A673 (cell line): ENCODE measurements around the gene RFX2. TPM values are rescaled to one million over a fixed set of nuclear protein-coding genes. Genes with fewer than 3 reads are reported as not detected.

Experiments
- BruUV-seq: library from RNA; stranded (reverse); fragments of 400-500 nt; replicated peaks from 2 replicates; lab custom pipeline; 2021; lab: Mats Ljungman, UMichigan
- CTCF ChIA-PET: fragments of 300-600 bp; sonication (Branson Sonifier 250); formaldehyde crosslinking; loops from one replicate; lab custom pipeline; 2022; ENCODE audit warnings: antibody characterized with exemption; lab: Charles Lee
- POLR2A ChIA-PET: fragments of 300-600 bp; sonication (Branson Sonifier 250); formaldehyde crosslinking; loops from one replicate; lab custom pipeline; 2022; ENCODE audit warnings: antibody characterized with exemption; ENCODE audit not compliant: low non-redundant PET; lab: Charles Lee
- DNase-seq: peaks from one replicate; pipeline ENCODE4 v3.0.0-alpha.2; 2015; ENCODE audit warnings: low spot score
- H3K27ac ChIP-seq: fragments of 200-600 bp; sonication (generic); 2 replicates; pipeline ENCODE4 v1.5.1; 2016; ENCODE audit warnings: mixed run types, low read depth, mild to moderate bottlenecking, mixed read lengths, antibody characterized with exemption, low read length; ENCODE audit not compliant: poor library complexity, severe bottlenecking
- H3K27me3 ChIP-seq: fragments of 200-600 bp; sonication (generic); replicated peaks from 2 replicates; pipeline ENCODE4 v1.6.1; 2017; ENCODE audit warnings: mixed run types, low read depth, mild to moderate bottlenecking, mixed read lengths, antibody characterized with exemption, low read length; ENCODE audit not compliant: insufficient read depth, poor library complexity
- H3K36me3 ChIP-seq: fragments of 200-600 bp; sonication (generic); 2 replicates; pipeline ENCODE4 v1.6.1; 2016; ENCODE audit warnings: mixed run types, mild to moderate bottlenecking, mixed read lengths, antibody characterized with exemption, low read length; ENCODE audit not compliant: insufficient read depth, poor library complexity, severe bottlenecking
- H3K4me1 ChIP-seq: fragments of 200-600 bp; sonication (generic); 2 replicates; pipeline ENCODE4 v1.6.1; 2017; ENCODE audit warnings: mixed run types, mild to moderate bottlenecking, mixed read lengths, antibody characterized with exemption, low read length; ENCODE audit not compliant: insufficient read depth, poor library complexity, severe bottlenecking
- H3K4me3 ChIP-seq: fragments of 200-600 bp; sonication (generic); 2 replicates; pipeline ENCODE4 v1.5.1; 2016; ENCODE audit warnings: low read depth, mixed run types, mild to moderate bottlenecking, mixed read lengths, low read length; ENCODE audit not compliant: poor library complexity, severe bottlenecking
- H3K9me3 ChIP-seq: fragments of 200-600 bp; sonication (generic); 2 replicates; pipeline ENCODE4 v1.6.1; 2016; ENCODE audit warnings: mixed run types, low read depth, mild to moderate bottlenecking, mixed read lengths, antibody characterized with exemption, low read length; ENCODE audit not compliant: poor library complexity, severe bottlenecking
- EZH2 ChIP-seq: fragments of 200-600 bp; sonication (generic); IDR thresholded peaks from 2 replicates; pipeline ENCODE4 v1.6.1; 2017; ENCODE audit warnings: borderline replicate concordance, low read depth, mild to moderate bottlenecking, mixed read lengths, antibody characterized with exemption, low read length; ENCODE audit not compliant: poor library complexity, severe bottlenecking
- intact Hi-C: fragments of 100-400 bp; cut with micrococcal nuclease; formaldehyde crosslinking; loops from one replicate; pipeline ENCODE4 v1.10.0; 2022; ENCODE audit not compliant: unreplicated experiment
- total RNA-seq: library from RNA; stranded (reverse); gene quantifications from 2 replicates; pipeline ENCODE4 v1.2.3, GENCODE V29; 2021
- TF ChIP-seq, protein P1 (sequence below): fragments of 300-800, 200-600 bp; sonication (generic); conservative IDR thresholded peaks from 2 replicates; pipeline ENCODE4 v1.5.1; 2017; ENCODE audit warnings: low read depth, mild to moderate bottlenecking, antibody characterized with exemption, low read length, moderate library complexity, mixed read lengths

RFX2 gene
- total RNA-seq, 1 experiment from 2014 or later: 11.7 TPM

- intact Hi-C loops: no loop called here
- POLR2A ChIA-PET: no interaction called here
- TF ChIP-seq, protein P1, sequence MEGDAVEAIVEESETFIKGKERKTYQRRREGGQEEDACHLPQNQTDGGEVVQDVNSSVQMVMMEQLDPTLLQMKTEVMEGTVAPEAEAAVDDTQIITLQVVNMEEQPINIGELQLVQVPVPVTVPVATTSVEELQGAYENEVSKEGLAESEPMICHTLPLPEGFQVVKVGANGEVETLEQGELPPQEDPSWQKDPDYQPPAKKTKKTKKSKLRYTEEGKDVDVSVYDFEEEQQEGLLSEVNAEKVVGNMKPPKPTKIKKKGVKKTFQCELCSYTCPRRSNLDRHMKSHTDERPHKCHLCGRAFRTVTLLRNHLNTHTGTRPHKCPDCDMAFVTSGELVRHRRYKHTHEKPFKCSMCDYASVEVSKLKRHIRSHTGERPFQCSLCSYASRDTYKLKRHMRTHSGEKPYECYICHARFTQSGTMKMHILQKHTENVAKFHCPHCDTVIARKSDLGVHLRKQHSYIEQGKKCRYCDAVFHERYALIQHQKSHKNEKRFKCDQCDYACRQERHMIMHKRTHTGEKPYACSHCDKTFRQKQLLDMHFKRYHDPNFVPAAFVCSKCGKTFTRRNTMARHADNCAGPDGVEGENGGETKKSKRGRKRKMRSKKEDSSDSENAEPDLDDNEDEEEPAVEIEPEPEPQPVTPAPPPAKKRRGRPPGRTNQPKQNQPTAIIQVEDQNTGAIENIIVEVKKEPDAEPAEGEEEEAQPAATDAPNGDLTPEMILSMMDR: no peak
- no peak for TF ChIP-seq EZH2
- H3K27ac ChIP-seq: no peak overlapping the region
- no peaks in the 10 kb centered on the region for H3K9me3 ChIP-seq
- H3K36me3 ChIP-seq: no peaks in the 10 kb centered on the region
- no peaks in the 10 kb centered on the region for H3K27me3 ChIP-seq
- peaks cover 12% of the 10 kb centered on the region for H3K4me1 ChIP-seq
- no peak overlapping the region for H3K4me3 ChIP-seq
- CTCF ChIA-PET: no interaction called here
- BruUV-seq: no TSS peak
- no peak for DNase-seq
These were observed 11.3 kb downstream of the RFX2 start for GRCh38 chr19:6099033-6099432.

DNA sequence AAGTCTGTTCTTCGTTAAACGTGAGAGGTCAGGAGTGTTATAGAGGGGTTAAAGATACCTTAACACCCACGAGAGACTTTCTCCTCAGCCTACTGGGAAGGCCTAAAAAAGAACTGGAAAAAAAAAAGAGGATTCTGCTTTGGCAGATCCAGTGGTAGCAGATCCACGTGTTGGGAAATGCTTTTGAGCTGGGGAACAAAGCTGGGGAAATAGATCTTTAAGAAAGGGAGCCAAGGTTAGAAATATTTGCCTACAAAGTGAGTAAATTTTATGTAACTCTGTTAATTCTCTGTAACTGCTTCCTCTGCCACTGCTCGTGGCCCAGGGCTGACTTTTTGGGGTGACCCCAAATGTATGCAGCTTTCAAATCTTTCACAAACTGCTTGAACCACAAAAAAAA is 11.7 kb downstream of the RFX2 start:
- ChIA-PET POLR2A (no interaction called here), CTCF (no interaction called here)
- intact Hi-C loops: no loop called here
- BruUV-seq: no TSS peak
- Histone ChIP-seq H3K27ac (no peak overlapping the region), H3K27me3 (no peaks in the 10 kb centered on the region), H3K4me3 (no peak overlapping the region), H3K9me3 (no peaks in the 10 kb centered on the region), H3K36me3 (no peaks in the 10 kb centered on the region), H3K4me1 (peaks cover 12% of the 10 kb centered on the region)
- no peak for DNase-seq
- no peak for TF ChIP-seq EZH2
- TF ChIP-seq, protein P1: no peak

DNA sequence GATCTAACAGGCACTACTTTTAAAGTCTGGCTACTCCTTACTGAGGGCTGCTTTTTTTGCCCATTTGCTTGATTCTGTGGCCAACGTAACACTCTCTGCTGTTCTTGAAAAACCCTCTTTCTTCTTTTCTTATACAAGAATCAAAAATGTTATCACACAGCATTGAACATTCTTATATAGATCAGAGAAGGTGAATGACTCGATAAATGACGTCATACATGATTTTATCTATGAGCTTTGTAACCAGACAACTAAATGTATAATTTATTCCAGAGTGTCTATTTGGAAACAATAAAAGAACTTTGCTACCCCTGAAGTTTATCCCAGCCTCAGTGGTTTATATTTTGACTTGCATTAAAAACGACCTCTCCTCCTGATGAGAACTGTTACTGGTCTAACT is 12.4 kb downstream of the RFX2 start:
- intact Hi-C loops: no loop called here
- H3K36me3 ChIP-seq: no peaks in the 10 kb centered on the region

More for the DNA sequence above, 12.4 kb downstream of the RFX2 start:
- Histone ChIP-seq H3K9me3 (no peaks in the 10 kb centered on the region), H3K4me1 (peaks cover 12% of the 10 kb centered on the region), H3K27me3 (no peaks in the 10 kb centered on the region), H3K27ac (no peak overlapping the region), H3K4me3 (no peak overlapping the region)
- ChIA-PET POLR2A (no interaction called here), CTCF (no interaction called here)
- no peak for TF ChIP-seq EZH2
- TF ChIP-seq, protein P1: no peak
- DNase-seq: no peak
- no TSS peak for BruUV-seq
